Brain microvascular endothelial cell (primary cell): ENCODE data around the gene USP3.

Experiments used
- DNase-seq: peaks from one replicate; pipeline ENCODE4 v3.0.0-alpha.2; 2020
- H3K27ac ChIP-seq: fragments of 250-450 bp; sonication (Bioruptor Pico); 2 replicates; pipeline ENCODE4 v1.5.1; 2020; ENCODE audit warnings: mild to moderate bottlenecking, moderate library complexity
- H3K27me3 ChIP-seq: fragments of 250-450 bp; sonication (Bioruptor Pico); replicated peaks from 2 replicates; pipeline ENCODE4 v1.5.1; 2020; ENCODE audit warnings: mild to moderate bottlenecking
- H3K36me3 ChIP-seq: fragments of 250-450 bp; sonication (Bioruptor Pico); replicated peaks from 2 replicates; pipeline ENCODE4 v1.5.1; 2020; ENCODE audit warnings: mild to moderate bottlenecking
- H3K4me3 ChIP-seq: 2 replicates; pipeline ENCODE4 v1.5.1; 2011; ENCODE audit warnings: low read depth, mild to moderate bottlenecking, control low read depth, low read length, moderate library complexity
- CTCF ChIP-seq: IDR thresholded peaks from 2 replicates; pipeline ENCODE4 v1.5.1; 2011; ENCODE audit warnings: low read depth, mild to moderate bottlenecking, moderate library complexity, low read length, control low read depth, inconsistent platforms; ENCODE audit errors: missing control alignments
- in situ Hi-C: cut with HindIII; loops from 2 replicates; pipeline ENCODE4 v1.10.0; 2017; ENCODE audit warnings: low sequenced_read_pairs, low pct_ligation_motif_present

Gene USP3

GRCh38 chr15:63501256-63502089, 2.9 kb upstream of the USP3 start:
- Histone ChIP-seq H3K4me3 (peak overlapping the region; percentile 33), H3K36me3 (no peaks in the 10 kb centered on the region), H3K27me3 (no peaks in the 10 kb centered on the region), H3K27ac (peak overlapping the region; percentile 98)
- peak; percentile 88 for DNase-seq
- in situ Hi-C loops = no loop called here
- TF ChIP-seq CTCF = no peak

- TF ChIP-seq CTCF = no peak
- H3K36me3 ChIP-seq = no peaks in the 10 kb centered on the region
- in situ Hi-C loops = no loop called here
- no peak for DNase-seq
- no peak overlapping the region for H3K4me3 ChIP-seq
- H3K27ac ChIP-seq = peak overlapping the region; percentile 98
- no peaks in the 10 kb centered on the region for H3K27me3 ChIP-seq
Measured at GRCh38 chr15:63502137-63502766, 2.1 kb upstream of the USP3 start.

GRCh38 chr15:63502843-63503738, 1.3 kb upstream of the USP3 start:
- H3K27me3 ChIP-seq = no peaks in the 10 kb centered on the region
- no peak for TF ChIP-seq CTCF
- in situ Hi-C loops = no loop called here
- H3K36me3 ChIP-seq = no peaks in the 10 kb centered on the region
- DNase-seq = peak; percentile 95
- peak overlapping the region; percentile 98 for H3K27ac ChIP-seq
- H3K4me3 ChIP-seq = peak overlapping the region; percentile 61

- Histone ChIP-seq H3K27me3 (no peaks in the 10 kb centered on the region), H3K27ac (peak overlapping the region; percentile 98), H3K36me3 (no peaks in the 10 kb centered on the region), H3K4me3 (peak overlapping the region; percentile 61)
- TF ChIP-seq CTCF = no peak
- in situ Hi-C loops = no loop called here
- DNase-seq = peak; percentile 86
Measured at GRCh38 chr15:63503739-63504246, 600 bp upstream of the USP3 start.

GRCh38 chr15:63504979-63505841, 817 bp downstream of the USP3 start:
- TF ChIP-seq CTCF = peak; percentile 42
- Histone ChIP-seq H3K36me3 (no peaks in the 10 kb centered on the region), H3K27me3 (no peaks in the 10 kb centered on the region), H3K4me3 (peak overlapping the region; percentile 84), H3K27ac (peak overlapping the region; percentile 80)
- peak; percentile 45 for DNase-seq
- in situ Hi-C loops = no loop called here
